Activated naive CD8-positive, alpha-beta T cell treated with anti-CD3 and anti-CD28 coated beads, Interleukin-2, amount 50 U/mL, for 16 hours (primary cell): ENCODE measurements around the gene SKIDA1.

Experiments
- DNase-seq: peaks from one replicate; pipeline ENCODE4 v3.0.0-alpha.2; 2020; ENCODE audit warnings: low read depth, low spot score

Gene SKIDA1

DNA sequence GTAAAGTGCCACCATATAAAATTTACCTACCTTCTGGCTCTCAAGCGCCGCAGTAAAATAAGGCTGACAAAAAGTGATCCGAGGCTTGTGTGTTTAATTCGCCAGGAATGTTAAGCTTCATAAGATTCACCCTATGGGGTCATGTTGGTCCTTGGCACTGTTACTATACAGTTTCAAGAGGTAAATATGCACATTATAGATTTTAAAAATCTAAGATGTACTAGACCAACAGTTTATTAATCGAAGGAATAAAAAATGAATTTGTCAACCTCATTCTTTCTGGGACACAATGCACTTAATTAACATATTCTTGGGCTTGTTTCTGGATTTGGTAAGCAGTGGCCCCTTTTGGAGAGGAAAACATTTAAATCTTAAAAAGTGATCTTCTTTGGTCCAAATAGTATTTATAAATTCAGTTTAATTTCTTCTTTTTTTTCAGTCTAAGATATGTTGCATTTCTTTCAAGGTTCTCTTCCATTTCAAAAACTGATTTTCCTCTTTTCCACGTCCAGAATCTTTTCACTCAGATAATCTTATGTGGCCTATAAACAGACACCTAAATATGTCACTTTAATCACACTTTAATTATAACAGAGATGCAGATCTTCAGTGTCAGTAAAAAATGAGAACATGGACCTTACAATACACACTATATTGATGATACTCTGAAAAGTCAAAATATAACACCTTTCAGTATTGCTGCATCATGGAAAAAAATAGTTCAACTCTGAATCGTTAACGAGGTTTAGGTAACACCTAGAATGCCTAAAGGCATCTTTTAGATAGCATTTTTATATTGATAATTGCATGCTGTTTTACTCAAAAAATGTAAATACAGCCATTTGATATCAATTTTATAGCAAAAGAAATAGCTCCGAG is 3.8 kb upstream of the SKIDA1 start:
- DNase-seq: no peak

DNA sequence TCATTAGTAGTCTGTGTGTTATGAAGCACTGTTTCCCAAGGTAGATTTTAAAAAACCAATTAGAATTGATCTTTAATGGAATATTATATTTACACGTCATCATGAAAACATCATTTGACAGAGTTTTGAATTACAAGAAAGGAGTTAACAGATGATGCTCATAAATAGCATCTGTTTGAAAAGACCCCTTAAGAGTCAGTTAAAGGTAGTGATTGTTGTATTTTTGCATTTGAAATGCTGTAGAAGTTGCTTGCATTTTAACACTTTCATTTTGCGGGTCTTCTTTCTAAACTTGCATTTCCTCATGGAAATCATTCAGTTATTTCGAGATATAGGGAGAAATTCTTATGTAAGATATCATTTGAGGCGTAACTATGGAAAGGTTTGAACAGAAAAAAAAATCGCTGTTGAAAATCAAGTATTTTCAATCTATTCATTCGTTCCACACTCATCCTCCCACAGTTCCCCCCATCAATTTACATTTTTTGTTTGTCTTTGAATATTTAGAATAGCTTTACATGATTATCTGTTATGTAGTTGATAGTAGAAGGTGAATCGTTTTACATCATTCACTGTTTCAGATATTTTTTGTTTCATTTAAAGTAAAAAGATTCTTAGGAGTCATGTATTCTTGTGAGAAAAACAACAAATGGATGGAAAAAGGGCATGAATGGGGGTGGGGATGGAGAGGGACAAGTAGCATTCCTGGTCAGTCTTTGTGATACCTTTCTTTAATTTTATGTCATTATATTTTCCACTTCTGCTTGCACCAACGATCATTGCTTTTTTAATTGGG is 3.0 kb upstream of the SKIDA1 start:
- no peak for DNase-seq

DNA sequence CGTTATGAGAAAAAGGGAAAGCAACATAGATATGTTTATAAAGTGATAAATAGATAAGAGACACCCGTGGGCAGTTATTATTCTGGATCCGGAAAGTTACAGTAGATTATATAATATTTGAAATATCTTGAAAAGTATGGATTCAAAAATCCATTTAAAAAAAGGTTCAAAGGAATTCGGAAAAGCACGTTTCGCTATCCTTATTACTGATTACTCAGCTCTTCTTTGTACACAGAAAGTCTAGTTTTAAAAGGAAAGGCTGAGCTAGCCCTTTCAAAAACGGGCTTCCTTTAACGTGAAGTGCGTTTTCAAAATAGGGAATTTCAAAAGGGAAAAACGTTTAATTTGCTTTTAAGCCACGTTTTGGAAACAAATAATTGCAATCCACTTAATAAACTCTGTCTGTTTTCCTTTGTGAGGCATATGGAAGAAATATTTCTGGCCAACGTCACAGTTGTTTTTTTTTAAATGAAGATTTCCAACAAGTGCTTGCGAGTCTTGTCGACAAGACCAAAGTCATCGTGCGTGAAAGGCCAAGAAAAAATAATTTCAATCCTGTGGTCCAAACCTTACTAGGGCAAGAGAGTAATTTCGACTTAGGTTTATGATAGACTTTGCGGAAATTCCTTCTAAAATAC is 2.2 kb upstream of the SKIDA1 start:
- DNase-seq: no peak

DNA sequence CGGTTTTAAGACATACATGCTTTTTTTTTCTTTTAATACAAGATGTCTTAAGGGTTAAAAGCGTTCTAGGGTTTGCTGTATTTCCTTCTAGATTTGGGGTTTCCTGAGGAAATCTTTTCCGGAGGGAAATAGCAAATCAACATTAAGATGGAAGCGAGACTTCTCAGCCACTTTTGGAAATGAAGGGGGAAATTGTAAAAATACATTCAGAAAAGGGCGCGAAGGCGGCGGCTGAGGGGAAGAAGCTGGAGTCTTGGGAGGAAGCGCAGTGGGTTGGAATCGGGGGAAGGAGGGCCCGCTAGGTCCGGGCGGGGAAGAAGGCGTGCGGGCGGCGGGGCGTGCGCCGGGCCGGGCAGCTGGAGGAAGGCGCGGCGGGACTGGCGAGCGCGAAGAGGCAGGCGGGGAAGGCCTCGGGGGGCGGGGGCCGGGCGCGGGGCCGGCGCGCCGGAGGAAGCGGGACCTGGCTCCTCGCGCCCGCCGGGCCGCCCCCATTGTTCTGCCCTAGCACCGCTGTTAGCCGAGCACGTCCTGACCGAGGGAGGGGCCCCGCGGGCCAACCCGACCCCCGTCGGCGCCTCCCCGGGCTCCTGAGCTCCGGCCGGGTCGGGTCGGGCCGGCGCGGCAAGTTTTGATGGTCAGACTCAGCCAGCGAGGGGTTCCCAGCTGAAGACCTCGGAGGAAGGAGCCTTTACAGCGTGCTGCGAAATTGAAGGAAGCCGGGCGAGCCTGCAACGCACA is 1.5 kb upstream of the SKIDA1 start:
- DNase-seq: no peak

DNA sequence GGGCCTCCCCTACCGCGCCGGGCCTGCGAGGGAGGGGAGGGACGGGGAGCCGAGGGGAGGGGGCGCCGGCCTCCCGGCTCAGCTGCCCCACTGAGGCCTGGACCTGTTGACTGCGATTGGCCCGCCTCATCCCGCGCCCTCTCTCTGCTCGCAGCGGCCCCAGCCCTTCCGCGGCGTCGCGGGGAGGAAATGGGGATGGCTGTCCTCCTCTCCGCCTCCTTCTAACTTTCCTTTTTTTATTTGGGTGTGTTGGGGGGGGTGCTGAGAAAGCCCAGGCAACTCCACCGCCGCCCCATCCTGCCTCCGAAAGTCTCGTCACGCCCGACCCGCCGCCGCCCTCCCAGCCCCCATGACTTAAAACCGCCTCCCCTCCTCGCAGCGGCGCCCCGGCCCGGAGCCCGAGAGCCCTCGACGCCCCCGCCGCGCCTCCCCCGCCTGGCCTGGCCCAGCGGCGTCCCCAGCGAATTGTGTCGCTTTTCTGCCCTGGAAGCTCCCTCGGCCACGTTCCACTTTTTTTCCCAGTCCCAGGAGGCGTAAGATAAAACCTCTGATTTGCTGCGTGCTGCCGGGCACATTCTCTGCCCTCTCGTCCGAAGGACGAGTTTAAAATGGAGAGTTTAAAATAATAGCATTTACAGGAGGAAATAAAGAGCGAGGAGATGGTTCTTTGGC is 842 bp upstream of the SKIDA1 start:
- DNase-seq: peak; percentile 36

DNA sequence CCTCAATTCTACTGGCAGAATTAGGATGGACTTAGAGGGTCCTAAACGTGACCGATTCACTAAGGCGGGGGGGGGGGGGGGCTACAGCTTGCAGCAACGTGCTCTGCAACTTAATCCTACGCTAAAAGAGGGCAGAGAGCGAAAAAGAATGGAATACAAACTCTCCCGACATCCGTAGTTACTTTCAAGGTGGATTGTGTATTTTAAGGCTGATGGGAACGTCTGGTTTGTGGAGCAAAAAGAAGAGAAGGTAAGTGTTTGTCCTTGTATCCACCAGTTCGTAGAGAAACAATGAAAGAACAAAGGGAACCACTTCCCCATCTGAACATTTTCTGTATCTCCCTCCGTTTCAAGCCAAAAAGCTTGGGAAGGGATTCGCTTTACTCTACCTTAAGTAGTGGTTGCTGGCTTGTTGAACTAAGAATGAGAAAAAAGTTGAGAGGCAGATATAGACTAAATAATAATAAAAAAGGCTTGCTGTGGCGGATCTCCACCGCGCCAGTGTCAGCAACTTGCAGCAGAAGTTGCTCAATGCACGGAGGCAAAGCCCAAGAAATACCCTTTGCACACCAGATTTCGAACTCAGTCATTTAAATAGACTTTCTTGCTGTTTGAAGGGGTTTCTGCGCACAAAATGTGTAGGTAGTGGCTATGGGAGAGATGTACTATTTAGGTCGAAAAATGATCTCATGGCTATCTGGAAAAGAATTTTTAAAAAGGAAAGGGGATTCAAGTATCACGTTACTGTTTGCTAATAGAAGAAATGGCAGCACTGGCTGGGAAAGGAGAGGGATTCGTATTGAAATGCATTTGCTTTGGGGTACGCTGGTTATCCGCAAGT is 736 bp downstream of the SKIDA1 start:
- no peak for DNase-seq

DNA sequence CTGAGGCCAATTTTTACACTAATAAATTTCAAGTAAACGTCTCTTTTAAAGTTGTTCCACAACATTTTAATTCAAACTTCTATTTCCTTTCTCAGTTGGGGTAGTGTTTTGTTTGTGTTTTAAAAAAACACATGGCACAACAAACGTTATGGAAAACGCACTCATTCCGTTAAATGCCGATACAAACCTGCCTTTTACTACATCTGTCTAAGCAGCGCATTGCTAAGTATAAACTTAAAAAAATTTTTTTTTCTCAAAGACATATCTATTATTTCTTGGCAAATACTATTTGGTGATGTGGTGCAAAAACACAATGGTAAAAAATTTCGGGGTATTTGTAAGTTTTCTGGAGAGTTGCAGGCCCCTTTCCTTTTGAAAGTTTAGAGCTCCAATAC is 1.4 kb downstream of the SKIDA1 start:
- DNase-seq: no peak

DNA sequence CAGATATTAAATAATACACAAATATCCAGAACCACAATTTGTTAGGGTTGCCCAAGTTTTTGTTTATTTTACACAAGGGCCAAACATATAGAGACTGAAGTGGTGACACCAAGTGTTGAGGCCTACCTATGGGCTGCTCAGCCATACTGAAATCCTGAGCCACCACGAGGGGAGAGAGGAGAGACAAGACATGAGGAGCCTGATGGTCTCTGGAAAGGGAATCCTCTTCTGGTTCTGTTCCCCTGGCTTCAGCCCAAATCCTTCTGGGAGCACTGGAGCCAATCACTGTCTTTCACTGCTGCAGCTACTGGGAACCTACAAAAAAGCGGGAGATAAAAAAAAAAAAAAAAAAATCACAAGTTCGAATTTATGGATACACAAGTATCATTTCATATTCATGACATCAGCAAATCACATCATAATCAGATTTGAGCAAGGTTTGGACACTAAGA is 1.9 kb downstream of the SKIDA1 start:
- no peak for DNase-seq

DNA sequence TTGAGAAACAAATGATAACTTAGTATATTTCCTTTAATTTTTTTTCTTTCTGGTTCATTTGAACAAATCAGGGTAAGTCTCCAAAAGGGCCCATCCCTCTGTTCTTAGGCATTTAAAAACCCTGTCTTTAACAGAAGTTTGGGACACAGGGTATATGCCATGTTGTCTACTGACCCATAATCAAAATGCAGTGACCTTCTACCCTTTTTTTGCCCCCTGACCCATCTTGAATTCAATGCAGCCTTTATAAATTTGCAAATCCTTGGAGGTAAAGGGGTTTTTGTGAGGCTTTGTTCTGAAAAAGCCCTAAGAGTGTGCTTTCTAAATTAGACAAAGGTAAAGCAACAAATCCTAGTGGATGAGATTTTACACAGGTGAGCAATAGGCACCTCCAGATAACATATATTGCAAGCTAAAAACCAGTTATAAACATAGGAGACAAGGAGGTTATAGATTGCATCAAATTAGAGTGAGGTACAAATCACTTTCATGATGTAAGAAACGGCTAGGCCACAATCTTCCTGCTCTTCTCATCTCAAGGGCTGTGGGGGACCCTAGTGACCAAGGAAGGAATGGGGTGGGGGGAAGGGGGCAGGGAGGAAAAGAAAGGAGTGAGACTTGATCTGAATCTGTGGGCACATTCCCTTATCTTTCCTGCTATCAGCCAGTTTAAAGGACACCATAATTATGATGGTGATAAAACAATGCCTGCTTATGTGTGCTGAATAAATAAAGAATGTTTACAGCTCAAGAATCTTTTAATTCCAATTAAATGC is 2.7 kb downstream of the SKIDA1 start:
- no peak for DNase-seq

DNA sequence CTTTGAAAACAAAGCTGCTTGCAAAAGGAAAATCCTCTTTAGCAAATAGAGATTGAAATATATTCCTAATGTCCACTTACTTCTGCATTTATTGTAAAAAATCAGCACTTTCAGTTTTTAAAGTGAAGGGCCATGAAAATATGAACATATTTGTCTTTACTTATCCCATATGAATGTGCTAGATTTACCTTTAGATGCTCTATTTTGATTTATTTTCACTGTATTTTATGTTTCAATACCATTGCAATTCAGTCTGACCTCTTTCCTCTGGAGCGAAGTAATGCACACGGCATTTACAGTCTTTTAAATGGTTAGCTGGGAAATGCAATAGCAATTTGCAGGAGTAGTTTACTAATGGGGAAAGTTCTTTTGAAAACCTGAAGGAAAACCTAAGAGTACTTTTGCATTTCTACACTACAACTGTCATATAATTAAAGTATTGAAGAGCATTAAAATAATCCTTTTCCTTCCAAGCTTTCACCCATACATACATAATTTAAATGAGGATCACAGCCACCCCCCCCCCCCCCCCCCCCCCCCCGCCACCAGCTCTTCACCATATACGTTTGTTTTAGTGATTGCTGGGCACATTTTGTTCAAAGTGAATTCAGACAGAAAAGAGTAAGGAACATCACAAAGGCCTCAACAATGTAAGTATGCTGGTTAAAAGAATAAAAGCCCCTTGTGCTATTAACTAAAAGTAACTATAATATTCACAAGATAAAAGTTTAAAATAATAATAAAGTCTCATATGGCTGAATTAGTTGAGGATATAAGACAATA is 3.5 kb downstream of the SKIDA1 start:
- no peak for DNase-seq

DNA sequence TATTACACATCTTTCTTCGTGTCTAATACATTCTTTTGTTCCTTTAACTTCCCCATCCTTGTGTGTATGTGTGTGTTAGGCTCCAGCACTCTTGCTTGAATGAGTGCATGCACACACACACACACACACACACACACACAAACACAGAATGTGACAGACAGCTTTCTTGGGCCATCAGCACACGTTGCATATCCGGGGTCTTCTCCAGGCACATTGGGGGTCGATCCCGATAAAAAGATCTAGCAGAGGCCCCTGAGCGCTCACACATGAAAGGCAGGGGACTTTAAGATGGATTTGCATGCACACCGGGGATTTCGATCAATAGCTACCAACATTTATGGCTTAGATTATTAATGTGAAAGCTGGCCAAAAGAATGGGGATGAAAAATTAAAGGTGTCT is 4.5 kb downstream of the SKIDA1 start:
- DNase-seq: no peak

DNA sequence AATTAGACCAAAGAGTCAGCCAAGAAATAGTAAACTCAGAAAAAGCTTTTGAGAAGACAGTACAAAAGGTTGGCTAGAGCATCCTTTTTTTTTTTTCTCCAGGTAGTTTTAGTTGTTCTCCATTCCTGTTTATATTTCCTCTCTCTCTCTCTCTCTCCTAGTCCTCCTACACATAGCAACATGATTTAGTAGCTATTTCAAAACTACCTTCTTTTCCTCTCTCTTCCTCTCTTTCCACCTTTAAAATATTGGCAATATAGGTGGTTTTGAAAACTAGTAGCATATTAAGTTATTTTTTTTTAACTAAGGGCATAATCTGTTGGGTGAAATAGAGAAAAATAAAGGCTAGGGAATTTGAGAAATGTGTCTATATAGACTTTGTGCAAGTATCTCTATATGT is 5.0 kb downstream of the SKIDA1 start:
- no peak for DNase-seq

DNA sequence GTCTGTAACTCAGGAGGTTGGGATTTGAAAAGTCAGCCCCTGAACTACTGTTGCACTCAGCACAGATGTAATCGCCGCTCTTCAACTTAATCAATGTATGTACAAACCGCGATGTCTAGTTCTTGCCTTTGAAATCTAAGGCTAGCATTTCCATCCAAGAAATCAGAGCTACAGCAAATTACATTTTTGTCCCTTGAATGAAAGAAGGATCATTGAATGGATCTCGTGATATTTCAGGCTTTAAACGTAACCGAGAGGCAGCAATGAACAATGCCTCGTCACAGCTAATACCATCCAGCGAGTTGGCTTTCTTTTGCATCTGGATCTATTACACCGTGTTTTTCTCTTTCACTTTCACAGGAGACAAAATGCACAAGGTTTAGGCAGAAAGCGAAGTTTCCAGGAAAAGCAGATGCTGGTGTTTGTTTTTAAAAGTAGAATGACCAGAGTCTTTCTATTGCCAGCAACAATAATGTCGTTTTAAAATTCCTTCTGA is 5.5 kb downstream of the SKIDA1 start:
- no peak for DNase-seq

DNA sequence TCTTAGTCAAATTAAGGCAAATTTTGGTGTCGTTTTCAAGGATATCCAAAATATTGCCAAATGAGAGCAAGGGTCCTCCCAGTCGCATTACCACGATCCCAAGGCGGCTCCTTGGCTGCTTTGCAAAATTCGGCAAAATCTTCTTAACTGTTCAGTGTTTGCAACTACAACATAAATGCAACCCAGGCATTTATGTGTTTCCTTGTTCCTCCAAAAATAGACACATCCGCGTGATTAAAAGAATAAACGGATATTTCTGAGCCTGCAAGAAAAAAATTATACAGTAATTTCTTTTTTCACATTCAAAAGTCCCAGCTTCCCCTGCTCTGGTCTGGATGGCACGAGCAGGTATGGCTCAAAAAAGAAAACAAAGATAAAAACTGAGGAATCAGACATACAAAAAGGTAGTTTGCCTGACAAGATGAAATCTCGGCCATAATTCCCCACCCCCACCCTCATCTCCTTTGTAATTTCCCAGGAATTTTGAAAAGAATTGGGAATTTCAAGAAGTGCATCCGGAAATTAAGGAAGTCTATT is 6.0 kb downstream of the SKIDA1 start:
- DNase-seq: no peak

DNA sequence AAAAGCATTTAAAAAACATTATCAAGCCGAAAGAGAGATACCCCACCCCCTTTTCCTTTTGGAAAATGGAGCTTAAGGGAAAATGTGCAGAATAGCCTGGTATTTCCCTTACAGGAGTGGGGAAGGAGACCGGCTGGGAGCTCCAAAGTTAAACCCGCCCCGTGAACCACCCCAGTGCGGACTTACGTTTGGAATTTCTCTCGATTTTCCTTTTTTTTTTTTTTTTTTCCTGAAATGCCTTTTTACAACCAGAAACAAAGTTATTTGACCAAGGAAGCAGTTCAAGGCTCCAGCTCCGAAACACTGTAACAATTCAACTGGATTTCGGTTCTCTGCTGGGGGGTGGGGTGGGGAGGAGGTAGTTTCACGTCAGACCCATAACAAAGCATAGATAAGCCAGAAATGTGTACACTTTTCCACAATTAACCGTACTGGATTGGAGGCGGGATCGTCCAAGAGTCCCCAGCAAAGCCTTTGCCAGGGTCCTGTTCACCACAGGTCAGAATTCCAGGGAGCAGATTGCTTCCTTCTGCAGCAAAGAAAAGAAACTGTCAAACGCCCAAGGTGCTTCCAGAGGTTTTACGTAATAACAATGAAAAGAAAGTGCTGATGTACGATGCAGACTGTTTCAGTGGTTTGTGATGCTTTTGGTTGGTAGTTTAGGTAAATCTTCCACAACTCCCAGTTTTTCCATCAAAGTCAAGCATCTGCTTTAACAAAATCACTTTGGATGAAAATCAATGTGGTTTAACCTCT is 6.7 kb downstream of the SKIDA1 start:
- no peak for DNase-seq

DNA sequence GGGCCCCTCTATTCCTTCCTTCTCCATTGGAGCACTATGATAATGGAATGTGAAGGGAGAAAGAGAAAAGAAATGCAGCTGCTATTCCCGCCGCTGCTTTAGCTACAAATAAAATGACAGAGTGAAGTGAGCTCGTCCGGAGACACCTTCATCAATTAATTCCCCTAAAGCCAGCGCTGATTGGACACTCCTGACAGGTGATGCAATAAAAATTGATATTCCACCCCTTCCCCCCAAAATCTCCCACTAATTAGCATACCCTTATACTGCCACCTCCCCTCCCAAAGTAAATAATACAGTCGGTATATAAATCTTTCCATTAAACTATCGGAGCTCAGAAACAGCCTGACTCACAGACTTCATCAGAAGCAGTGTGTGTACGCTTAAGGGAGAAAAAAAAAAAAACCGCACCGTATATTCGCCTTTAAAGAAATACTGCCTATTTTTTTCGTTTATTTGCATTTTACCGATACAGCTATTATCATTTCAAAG is 7.3 kb downstream of the SKIDA1 start:
- DNase-seq: no peak
